Progenitor cell of endocrine pancreas (in vitro differentiated cells): ENCODE results near the gene SH3TC2. TPM values are rescaled to one million over a fixed set of nuclear protein-coding genes. Genes with fewer than 3 reads are reported as not detected.

Experiments used
- DNase-seq: peaks from one replicate; pipeline ENCODE4 v3.0.0; 2021; ENCODE audit warnings: low spot score; ENCODE audit not compliant: unreplicated experiment
- H3K27ac Mint-ChIP-seq: 2 replicates; pipeline ENCODE4 v1.8.0; 2021; ENCODE audit warnings: mild to moderate bottlenecking, moderate library complexity, mixed read lengths
- H3K27me3 Mint-ChIP-seq: 2 replicates; pipeline ENCODE4 v1.8.0; 2021; ENCODE audit warnings: mixed read lengths
- H3K36me3 Mint-ChIP-seq: 2 replicates; pipeline ENCODE4 v1.8.0; 2022; ENCODE audit warnings: mixed read lengths; ENCODE audit not compliant: insufficient read depth
- H3K4me1 Mint-ChIP-seq: 2 replicates; pipeline ENCODE4 v1.8.0; 2021; ENCODE audit warnings: low read depth, mixed read lengths
- H3K4me3 Mint-ChIP-seq: 2 replicates; pipeline ENCODE4 v1.8.0; 2021; ENCODE audit warnings: low read depth, mild to moderate bottlenecking, moderate library complexity, mixed read lengths
- H3K9me3 Mint-ChIP-seq: 2 replicates; pipeline ENCODE4 v1.8.0; 2021; ENCODE audit warnings: low read depth, mixed read lengths
- CTCF ChIP-seq: fragments of 200-600 bp; sonication (generic); IDR thresholded peaks from one replicate; pipeline ENCODE4 v1.5.0; 2021; ENCODE audit warnings: antibody characterized with exemption, mild to moderate bottlenecking; ENCODE audit not compliant: unreplicated experiment
- total RNA-seq: library from RNA; stranded (reverse); gene quantifications from 2 replicates; pipeline ENCODE4 v1.2.1, GENCODE V29; 2021

The SH3TC2 gene
- total RNA-seq, 1 donor from 2014 or later, result 2.1 TPM

GRCh38 chr5:148980731-148981130 is 82.1 kb downstream of the SH3TC2 start:
- Mint-ChIP-seq H3K9me3 (no peaks in the 10 kb centered on the region), H3K27ac (no peak overlapping the region), H3K4me3 (no peak overlapping the region), H3K4me1 (peaks cover 2% of the 10 kb centered on the region), H3K36me3 (no peaks in the 10 kb centered on the region), H3K27me3 (peaks cover 3% of the 10 kb centered on the region)
- no peak for TF ChIP-seq CTCF
- no peak for DNase-seq

GRCh38 chr5:148979083-148979723 is 83.7 kb downstream of the SH3TC2 start:
- peaks cover 2% of the 10 kb centered on the region for H3K4me1 Mint-ChIP-seq
- no peaks in the 10 kb centered on the region for H3K9me3 Mint-ChIP-seq
- no peak for TF ChIP-seq CTCF
- peaks cover 3% of the 10 kb centered on the region for H3K27me3 Mint-ChIP-seq
- H3K4me3 Mint-ChIP-seq, result no peak overlapping the region
- no peaks in the 10 kb centered on the region for H3K36me3 Mint-ChIP-seq
- no peak for DNase-seq
- H3K27ac Mint-ChIP-seq, result no peak overlapping the region

- H3K9me3 Mint-ChIP-seq, result no peaks in the 10 kb centered on the region
- H3K27ac Mint-ChIP-seq, result no peak overlapping the region
- H3K4me1 Mint-ChIP-seq, result no peaks in the 10 kb centered on the region
- TF ChIP-seq CTCF, result no peak
- DNase-seq, result no peak
- H3K27me3 Mint-ChIP-seq, result peaks cover 7% of the 10 kb centered on the region
- H3K4me3 Mint-ChIP-seq, result no peak overlapping the region
- H3K36me3 Mint-ChIP-seq, result no peaks in the 10 kb centered on the region
Measured at GRCh38 chr5:148978370-148979082, 84.3 kb downstream of the SH3TC2 start.

- no peak for TF ChIP-seq CTCF
- H3K27ac Mint-ChIP-seq, result no peak overlapping the region
Measured at GRCh38 chr5:148976569-148977381, 86.1 kb downstream of the SH3TC2 start.

GRCh38 chr5:148974642-148975327 is 88.1 kb downstream of the SH3TC2 start:
- peaks cover 3% of the 10 kb centered on the region for H3K4me1 Mint-ChIP-seq
- no peaks in the 10 kb centered on the region for H3K36me3 Mint-ChIP-seq
- no peak overlapping the region for H3K4me3 Mint-ChIP-seq
- no peak for TF ChIP-seq CTCF
- no peaks in the 10 kb centered on the region for H3K9me3 Mint-ChIP-seq
- no peak overlapping the region for H3K27ac Mint-ChIP-seq
- DNase-seq, result no peak
- H3K27me3 Mint-ChIP-seq, result peaks cover 20% of the 10 kb centered on the region

More at GRCh38 chr5:148976569-148977381, 86.1 kb downstream of the SH3TC2 start:
- Mint-ChIP-seq H3K4me1 (no peaks in the 10 kb centered on the region), H3K9me3 (no peaks in the 10 kb centered on the region), H3K36me3 (no peaks in the 10 kb centered on the region), H3K4me3 (no peak overlapping the region), H3K27me3 (peaks cover 23% of the 10 kb centered on the region)
- DNase-seq, result no peak
